ENCODE measurements around the gene PIAS1.
"Not testable (repeated sequence)": the region's sequence is repeated elsewhere in the genome, so short reads cannot be mapped to it uniquely, and the experiment has no call there.

The PIAS1 gene

DNA sequence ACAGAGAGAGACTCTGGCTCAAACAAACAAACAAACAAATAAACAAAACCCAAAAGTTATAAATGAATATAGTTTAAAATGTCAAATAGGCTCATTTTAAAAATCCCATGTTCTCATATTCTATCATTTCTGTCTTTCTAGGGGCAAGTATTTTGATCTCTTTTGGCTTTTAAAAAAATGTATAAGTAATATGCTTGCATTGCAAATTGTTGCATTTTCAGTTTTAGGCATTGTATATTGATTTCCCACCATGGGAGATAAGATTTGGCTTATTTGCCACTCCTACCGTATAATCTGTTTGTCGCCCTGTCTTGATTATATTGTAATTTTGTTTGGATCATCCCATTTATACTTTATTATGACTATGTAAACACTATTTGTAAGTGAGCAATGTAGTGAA, 70.6 kb downstream of the PIAS1 start:
- no peak for DNase-seq (ENCODE audit: low spot score)

DNA sequence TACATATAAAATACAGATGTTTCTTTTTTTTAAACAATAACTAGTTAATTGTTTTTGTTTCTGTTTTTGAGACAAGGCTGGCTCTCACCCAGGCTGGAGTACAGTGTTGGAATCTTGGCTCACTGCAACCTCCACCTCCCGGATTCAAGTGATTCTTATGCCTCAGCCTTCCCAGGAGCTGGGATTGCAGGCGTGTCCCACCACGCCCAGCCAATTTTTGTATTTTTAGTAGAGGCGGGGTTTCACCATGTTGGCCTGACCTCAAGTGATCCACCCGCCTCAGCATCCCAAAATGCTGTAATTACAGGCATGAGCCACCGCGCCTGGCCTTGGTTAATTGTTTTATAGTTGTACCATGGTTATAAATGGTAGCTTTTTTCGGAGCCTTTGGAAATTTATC, 72.3 kb downstream of the PIAS1 start:
- no peak for DNase-seq (ENCODE audit: low spot score)

DNA sequence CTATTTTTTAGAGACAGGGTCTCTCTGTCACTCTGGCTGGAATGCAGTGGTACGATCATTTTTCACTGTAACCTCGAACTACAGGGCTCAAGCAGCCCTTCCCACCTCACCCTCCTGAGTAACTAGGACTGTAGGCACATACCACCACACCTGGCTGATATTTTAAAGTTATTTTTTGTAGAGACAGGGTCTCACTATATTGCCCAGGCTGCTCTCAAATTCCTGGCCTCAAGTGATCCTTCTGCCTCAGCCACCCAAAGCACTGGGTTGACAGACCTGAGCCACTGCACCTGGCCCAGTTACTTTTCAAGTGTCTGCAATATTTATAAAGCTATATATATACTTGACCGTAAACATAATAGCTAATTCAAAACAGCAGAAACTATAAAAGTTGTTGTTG, 75.0 kb downstream of the PIAS1 start:
- no peak for DNase-seq (ENCODE audit: low spot score)

DNA sequence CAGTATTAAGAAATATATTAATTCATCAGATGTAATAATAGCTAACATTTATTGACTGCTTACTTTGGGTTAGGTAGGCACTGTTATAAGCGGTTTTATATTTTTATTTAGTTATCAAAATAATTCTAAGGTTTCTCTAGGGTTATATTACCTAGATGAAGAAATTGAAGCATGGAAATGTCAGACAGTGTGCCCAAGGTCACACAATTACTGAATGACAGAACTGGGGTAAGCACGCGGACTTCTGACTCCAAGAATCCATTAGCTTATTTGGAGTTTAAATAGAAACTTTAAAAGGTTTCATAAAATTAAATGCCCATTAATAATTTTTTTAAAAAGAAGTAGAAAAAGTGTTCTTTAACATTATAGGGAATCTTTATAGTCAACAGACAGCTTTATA, 76.7 kb downstream of the PIAS1 start:
- DNase-seq (ENCODE audit: low spot score) = no peak

GRCh38 chr15:68137096-68137495, 83.0 kb downstream of the PIAS1 start:
- DNase-seq (ENCODE audit: low spot score) = no peak

DNA sequence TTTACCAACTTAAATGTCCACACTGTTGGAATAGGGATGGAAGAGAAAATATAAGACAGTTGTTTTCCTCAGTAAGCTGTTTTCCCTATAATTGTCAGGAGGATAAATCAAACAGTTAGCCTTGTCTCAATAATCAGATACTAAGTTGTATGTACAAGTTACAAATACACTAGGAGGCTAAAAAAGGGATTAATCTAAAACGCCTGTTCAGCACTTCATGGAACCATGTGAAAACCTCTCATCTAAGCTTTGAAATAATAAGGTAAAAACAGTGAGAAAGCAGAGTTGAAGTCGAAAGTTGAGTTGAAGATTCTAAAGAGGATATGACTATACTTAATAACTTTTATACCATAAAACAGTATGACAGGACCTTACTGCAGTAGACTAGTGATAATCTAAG, 89.0 kb downstream of the PIAS1 start:
- no peak for DNase-seq (ENCODE audit: low spot score)

DNA sequence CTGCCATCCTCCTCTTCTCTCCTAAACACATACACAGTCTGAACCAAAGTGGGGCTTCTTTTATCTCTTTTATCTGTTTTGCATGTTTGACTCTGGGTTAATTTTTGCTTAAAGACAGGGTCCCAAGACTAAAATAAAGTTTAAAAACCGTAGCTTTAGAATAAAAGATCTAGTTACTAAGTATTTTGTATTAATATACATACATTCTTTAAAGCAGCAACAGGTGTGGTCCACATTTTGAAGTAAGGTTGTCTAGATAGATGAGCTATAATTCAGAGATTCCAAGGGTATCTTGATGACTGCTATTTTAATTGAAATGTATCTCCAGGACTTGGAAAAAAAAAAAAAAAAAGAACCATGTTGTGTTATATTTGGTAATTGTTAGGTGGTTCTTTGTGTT, 89.7 kb downstream of the PIAS1 start:
- DNase-seq (ENCODE audit: low spot score) = no peak

DNA sequence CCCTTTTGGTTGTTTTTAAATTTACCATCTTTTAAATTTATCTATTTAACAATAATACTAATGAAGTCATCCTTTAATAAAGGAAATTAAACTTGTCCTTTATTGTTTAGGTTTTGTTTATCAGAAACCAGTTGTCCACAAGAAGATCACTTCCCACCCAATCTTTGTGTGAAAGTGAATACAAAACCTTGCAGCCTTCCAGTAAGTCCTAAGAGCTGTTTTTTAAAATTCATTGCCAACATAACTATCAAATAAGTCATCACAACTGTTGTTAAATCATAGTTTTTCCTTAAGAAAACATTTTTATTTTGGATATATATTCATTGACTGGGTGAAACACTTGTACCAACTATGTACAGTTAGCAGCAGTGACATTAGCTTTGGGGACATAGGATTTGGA, 91.6 kb downstream of the PIAS1 start:
- no peak for DNase-seq (ENCODE audit: low spot score)

DNA sequence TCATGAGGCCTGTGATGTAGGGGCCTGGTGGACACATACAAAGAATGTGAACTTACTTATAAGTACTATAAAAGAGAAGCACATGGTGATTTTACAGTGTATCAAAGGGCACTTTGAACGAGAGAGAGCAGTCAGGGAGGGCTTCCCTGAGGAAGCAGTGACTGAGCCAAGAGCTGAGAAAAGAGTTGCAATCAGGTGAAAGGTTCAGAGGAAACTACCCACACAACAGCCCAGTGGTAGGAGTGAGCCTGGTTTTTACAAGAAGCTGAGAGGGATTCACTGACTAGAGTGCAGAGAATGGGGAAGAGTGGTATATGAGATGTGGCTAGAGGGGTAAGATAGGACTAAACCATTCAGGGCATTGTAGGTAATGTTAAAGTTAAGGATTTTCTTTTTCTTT, 93.9 kb downstream of the PIAS1 start:
- no peak for DNase-seq (ENCODE audit: low spot score)

DNA sequence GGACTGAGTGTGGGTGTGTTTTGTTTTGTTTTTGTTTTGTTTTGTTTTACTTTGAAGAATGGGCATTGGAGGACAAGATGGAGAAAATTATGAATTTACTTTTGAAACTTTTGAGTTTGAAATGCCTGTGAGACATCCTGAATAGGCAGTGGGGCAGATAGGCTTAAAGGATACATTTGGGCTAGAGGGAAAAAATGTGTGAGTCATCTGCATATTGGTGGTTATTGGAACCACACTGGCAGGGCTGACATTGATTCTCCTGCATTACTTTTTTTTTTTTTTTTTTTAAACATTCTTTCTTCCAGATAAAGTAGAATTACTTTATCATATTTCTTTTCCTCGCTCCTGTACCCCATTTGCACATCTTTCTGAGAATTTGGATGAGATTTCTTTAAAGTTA, 94.9 kb downstream of the PIAS1 start:
- no peak for DNase-seq (ENCODE audit: low spot score)

GRCh38 chr15:68150187-68150586, 96.1 kb downstream of the PIAS1 start:
- DNase-seq (ENCODE audit: low spot score) = no peak

GRCh38 chr15:68151277-68151676, 97.2 kb downstream of the PIAS1 start:
- no peak for DNase-seq (ENCODE audit: low spot score)

GRCh38 chr15:68152342-68152741, 98.2 kb downstream of the PIAS1 start:
- no peak for DNase-seq (ENCODE audit: low spot score)

DNA sequence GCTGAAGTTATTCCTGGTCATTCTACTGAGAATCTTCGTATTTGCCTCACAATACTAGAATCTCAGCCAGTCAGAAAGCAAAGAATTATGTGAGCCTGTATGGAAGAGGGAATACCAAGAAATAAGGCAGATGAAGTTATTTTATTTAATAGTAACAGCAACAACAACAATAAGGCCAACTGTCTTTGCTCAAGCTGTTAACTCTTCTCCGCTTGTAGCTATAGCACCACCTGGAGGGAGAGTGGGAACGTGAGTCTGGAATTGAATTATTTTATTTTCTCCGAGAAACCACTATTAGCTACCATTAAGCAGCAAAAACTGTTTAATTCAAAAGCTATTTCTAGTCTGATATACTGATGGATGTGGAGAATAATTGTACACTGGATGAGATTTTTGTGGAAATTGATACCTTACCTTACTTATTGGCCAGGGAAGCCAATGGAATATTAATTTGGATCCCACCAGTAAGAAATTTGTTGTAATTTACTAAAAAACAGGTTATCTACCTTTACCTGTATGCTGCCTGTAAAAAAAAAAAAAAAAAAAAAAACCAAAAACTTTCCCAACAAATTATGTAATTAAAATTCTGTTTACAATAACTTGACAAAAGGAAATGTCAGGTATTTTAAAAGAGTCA, 100.9 kb downstream of the PIAS1 start:
- DNase-seq (ENCODE audit: low spot score) = peak; percentile 36

DNA sequence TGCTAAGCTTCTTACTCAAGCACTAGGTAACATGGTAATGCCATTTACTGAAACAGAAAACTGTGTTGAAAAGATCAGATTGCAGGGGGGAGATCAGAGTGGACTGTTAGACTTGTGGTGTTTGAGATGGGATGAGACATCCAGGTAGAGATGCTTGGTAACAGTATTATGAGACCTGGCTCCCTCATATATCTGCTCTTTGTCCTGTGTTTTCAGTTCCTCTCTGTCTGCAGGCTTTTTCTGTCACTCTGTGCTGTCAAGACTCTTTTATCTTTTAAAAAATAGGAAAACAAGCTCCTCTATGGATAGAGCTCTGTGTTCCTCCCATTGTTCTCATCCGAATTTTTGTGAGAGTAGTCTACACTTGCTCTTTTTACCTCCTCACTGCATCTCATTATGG, 103.0 kb downstream of the PIAS1 start:
- no peak for DNase-seq (ENCODE audit: low spot score)

GRCh38 chr15:68158046-68158628, 104.0 kb downstream of the PIAS1 start:
- DNase-seq (ENCODE audit: low spot score) = no peak

- no peak for DNase-seq (ENCODE audit: low spot score)
Measured at GRCh38 chr15:68163191-68163590, 109.1 kb downstream of the PIAS1 start.

DNA sequence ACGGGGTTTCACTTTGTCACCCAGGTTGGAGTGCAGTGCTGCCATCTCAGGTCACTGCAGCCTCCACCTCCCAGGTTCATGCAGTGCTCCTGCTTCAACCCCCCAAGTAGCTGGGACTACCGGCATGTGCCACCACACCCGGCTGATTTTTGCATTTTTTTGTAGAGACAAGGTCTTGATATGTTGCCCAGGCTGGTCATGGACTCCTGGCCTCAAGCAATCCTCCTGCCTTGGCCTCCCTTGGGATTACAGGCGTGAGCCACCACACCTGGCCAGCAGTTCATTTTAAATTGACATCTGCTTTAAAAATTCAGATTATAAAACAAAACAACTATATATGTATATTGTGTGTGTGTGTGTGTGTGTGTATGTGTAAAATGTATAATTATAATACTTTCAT, 112.7 kb downstream of the PIAS1 start:
- DNase-seq (ENCODE audit: low spot score) = no peak

DNA sequence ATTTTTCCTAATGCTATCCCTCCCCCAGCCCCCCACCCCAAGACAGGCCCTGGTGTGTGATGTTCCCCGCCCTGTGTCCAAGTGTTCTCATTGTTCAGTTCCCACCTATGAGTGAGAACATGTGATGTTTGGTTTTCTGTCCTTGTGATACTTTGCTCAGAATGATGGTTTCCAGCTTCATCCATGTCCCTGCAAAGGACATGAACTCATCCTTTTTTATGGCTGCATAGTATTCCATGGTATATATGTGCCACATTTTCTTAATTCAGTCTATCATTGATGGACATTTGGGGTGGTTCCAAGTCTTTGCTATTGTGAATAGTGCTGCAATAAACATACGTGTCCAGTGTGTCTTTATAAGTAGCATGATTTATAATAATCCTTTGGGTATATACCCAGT, 117.9 kb downstream of the PIAS1 start:
- DNase-seq (ENCODE audit: low spot score) = not testable (repeated sequence)

- no peak for DNase-seq (ENCODE audit: low spot score)
Measured at GRCh38 chr15:68173119-68173518, 119.0 kb downstream of the PIAS1 start.

- peak; percentile 24 for DNase-seq (ENCODE audit: low spot score)
Measured at GRCh38 chr15:68175526-68175925, 121.4 kb downstream of the PIAS1 start.

GRCh38 chr15:68176601-68177000, 122.5 kb downstream of the PIAS1 start:
- no peak for DNase-seq (ENCODE audit: low spot score)

DNA sequence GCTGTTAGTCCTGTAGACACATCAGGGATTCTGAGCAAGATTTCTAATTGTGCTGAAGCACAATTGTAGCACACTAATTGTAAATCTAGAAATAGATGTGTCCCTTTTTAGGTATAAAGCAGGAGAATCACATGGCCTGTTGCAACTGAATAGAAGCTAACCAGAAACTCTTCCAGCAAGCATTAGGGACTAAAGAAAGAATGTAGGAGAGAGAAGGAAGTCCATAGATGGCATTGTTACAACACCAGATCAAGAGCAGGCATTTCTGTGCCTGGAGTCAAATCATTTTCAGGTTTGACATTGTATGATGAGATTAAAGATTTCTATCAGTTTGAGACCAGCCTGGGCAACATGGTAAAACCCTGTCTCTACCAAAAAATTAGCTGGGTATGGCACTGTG, 123.6 kb downstream of the PIAS1 start:
- no peak for DNase-seq (ENCODE audit: low spot score)

DNA sequence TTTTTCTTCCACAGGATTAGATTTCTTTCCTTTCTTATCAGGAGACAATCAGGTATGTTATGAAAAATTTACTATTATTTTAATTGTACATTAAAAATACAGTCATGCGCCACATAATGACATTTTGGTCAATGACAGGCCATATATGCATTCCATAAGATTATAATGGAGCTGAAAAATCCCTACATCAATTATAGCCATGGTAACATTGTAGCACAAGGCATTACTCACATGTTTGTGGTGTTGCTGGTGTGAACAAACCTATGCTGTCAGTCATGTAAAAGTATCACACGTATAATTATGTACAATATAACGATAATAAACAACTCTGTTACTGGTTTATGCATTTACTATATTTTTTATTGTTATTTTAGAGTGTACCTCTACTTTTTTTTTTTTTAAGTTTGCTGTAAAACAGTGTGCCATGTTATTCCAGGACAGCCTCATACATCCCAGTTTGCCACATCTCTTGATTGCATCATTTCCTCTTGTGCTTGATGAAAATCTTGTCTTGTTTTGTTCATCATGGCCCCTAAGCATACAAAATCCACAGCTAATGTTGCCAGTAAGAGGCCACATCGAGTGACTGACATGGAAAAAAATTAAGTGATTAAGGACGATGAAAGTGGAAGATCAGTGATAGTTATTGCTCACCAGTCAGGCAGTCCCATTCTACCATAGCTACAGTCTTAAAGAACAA, 129.7 kb downstream of the PIAS1 start:
- no peak for DNase-seq (ENCODE audit: low spot score)

Data from kidney capillary endothelial cell (primary cell).